ACC112 (cell line): Measurements from ENCODE around the gene CCT8L2.
"Not testable (repeated sequence)": the region's sequence is repeated elsewhere in the genome, so short reads cannot be mapped to it uniquely, and the experiment has no call there.

Experiments used
- H2AFZ ChIP-seq: fragments of 200-600 bp; sonication (generic); one replicate; pipeline ENCODE4 v1.6.0; 2017; ENCODE audit warnings: antibody characterized with exemption, low read length; ENCODE audit not compliant: unreplicated experiment
- H3K27ac ChIP-seq: fragments of 200-600 bp; sonication (generic); 2 replicates; pipeline ENCODE4 v1.5.1; 2014; ENCODE audit warnings: low read depth, mild to moderate bottlenecking, antibody characterized with exemption, low read length, moderate library complexity
- H3K27me3 ChIP-seq: fragments of 200-600 bp; sonication (generic); 2 replicates; pipeline ENCODE4 v1.6.1; 2014; ENCODE audit warnings: mild to moderate bottlenecking, antibody characterized with exemption, low read length, moderate library complexity, mixed read lengths; ENCODE audit not compliant: insufficient read depth
- H3K36me3 ChIP-seq: fragments of 200-600 bp; sonication (generic); 2 replicates; pipeline ENCODE4 v1.6.1; 2016; ENCODE audit warnings: mild to moderate bottlenecking, antibody characterized with exemption, low read length, moderate library complexity, mixed read lengths; ENCODE audit not compliant: insufficient read depth
- H3K4me1 ChIP-seq: fragments of 200-600 bp; sonication (generic); one replicate; pipeline ENCODE4 v1.6.1; 2016; ENCODE audit warnings: low read length, mixed read lengths; ENCODE audit not compliant: insufficient read depth, unreplicated experiment, control insufficient read depth
- H3K4me3 ChIP-seq: fragments of 200-600 bp; sonication (generic); 2 replicates; pipeline ENCODE4 v1.5.1; 2014; ENCODE audit warnings: mild to moderate bottlenecking, low read depth, low read length
- H3K79me2 ChIP-seq: fragments of 200-600 bp; sonication (generic); one replicate; pipeline ENCODE4 v1.6.0; 2016; ENCODE audit warnings: low read length; ENCODE audit not compliant: control insufficient read depth, unreplicated experiment, insufficient read depth

Gene CCT8L2

GRCh38 chr22:16564837-16565584, 27.6 kb downstream of the CCT8L2 start:
- not testable (repeated sequence) for H3K4me1 ChIP-seq, H3K4me3 ChIP-seq, H3K36me3 ChIP-seq, H2AFZ ChIP-seq, H3K79me2 ChIP-seq, H3K27ac ChIP-seq, H3K27me3 ChIP-seq

- Histone ChIP-seq H3K36me3 (no peaks in the 10 kb centered on the region), H3K4me1 (no peaks in the 10 kb centered on the region), H3K27me3 (no peaks in the 10 kb centered on the region), H3K27ac (no peak overlapping the region), H3K4me3 (no peak overlapping the region), H3K79me2 (no peaks in the 10 kb centered on the region), H2AFZ (no peak overlapping the region)
Observed at GRCh38 chr22:16563555-16564520, 28.8 kb downstream of the CCT8L2 start.

- no peaks in the 10 kb centered on the region for H3K27me3 ChIP-seq
- no peak overlapping the region for H3K27ac ChIP-seq
- H3K4me3 ChIP-seq, result no peak overlapping the region
- H3K36me3 ChIP-seq, result no peaks in the 10 kb centered on the region
- H3K4me1 ChIP-seq, result no peaks in the 10 kb centered on the region
- no peaks in the 10 kb centered on the region for H3K79me2 ChIP-seq
- H2AFZ ChIP-seq, result no peak overlapping the region
Observed at GRCh38 chr22:16562711-16563554, 29.7 kb downstream of the CCT8L2 start.

- not testable (repeated sequence) for H3K27me3 ChIP-seq, H3K4me1 ChIP-seq, H3K27ac ChIP-seq, H3K4me3 ChIP-seq, H2AFZ ChIP-seq, H3K36me3 ChIP-seq, H3K79me2 ChIP-seq
Observed at GRCh38 chr22:16561093-16561658, 31.4 kb downstream of the CCT8L2 start.

GRCh38 chr22:16560651-16561050, 32.0 kb downstream of the CCT8L2 start:
- H3K27me3 ChIP-seq, H3K27ac ChIP-seq, H3K4me1 ChIP-seq, H2AFZ ChIP-seq, H3K4me3 ChIP-seq, H3K36me3 ChIP-seq, H3K79me2 ChIP-seq: not testable (repeated sequence)

- H3K27me3 ChIP-seq, H3K4me1 ChIP-seq, H3K36me3 ChIP-seq, H2AFZ ChIP-seq, H3K4me3 ChIP-seq, H3K27ac ChIP-seq, H3K79me2 ChIP-seq: not testable (repeated sequence)
Observed at GRCh38 chr22:16559996-16560395, 32.6 kb downstream of the CCT8L2 start.

GRCh38 chr22:16559056-16559955, 33.3 kb downstream of the CCT8L2 start:
- Histone ChIP-seq H3K27me3 (no peaks in the 10 kb centered on the region), H2AFZ (no peak overlapping the region), H3K4me3 (no peak overlapping the region), H3K36me3 (no peaks in the 10 kb centered on the region), H3K4me1 (no peaks in the 10 kb centered on the region), H3K79me2 (no peaks in the 10 kb centered on the region), H3K27ac (no peak overlapping the region)

GRCh38 chr22:16558376-16558945, 34.1 kb downstream of the CCT8L2 start:
- H2AFZ ChIP-seq, H3K4me3 ChIP-seq, H3K36me3 ChIP-seq, H3K27me3 ChIP-seq, H3K27ac ChIP-seq, H3K4me1 ChIP-seq, H3K79me2 ChIP-seq: not testable (repeated sequence)

GRCh38 chr22:16557511-16557910, 35.1 kb downstream of the CCT8L2 start:
- H3K79me2 ChIP-seq, H3K27ac ChIP-seq, H3K4me3 ChIP-seq, H3K36me3 ChIP-seq, H2AFZ ChIP-seq, H3K27me3 ChIP-seq, H3K4me1 ChIP-seq: not testable (repeated sequence)
